C4-2B (cell line): Measurements from ENCODE around the gene CTDSP2.

Source experiments
- ZFX ChIP-seq: fragments of 450-650 bp; IDR thresholded peaks from 2 replicates; pipeline ENCODE4 v1.6.1; 2017
- TF ChIP-seq, protein P1 (sequence below): fragments of 450-650 bp; conservative IDR thresholded peaks from 2 replicates; pipeline ENCODE4 v1.5.1; 2017; ENCODE audit warnings: mild to moderate bottlenecking

- TF ChIP-seq, protein P1, sequence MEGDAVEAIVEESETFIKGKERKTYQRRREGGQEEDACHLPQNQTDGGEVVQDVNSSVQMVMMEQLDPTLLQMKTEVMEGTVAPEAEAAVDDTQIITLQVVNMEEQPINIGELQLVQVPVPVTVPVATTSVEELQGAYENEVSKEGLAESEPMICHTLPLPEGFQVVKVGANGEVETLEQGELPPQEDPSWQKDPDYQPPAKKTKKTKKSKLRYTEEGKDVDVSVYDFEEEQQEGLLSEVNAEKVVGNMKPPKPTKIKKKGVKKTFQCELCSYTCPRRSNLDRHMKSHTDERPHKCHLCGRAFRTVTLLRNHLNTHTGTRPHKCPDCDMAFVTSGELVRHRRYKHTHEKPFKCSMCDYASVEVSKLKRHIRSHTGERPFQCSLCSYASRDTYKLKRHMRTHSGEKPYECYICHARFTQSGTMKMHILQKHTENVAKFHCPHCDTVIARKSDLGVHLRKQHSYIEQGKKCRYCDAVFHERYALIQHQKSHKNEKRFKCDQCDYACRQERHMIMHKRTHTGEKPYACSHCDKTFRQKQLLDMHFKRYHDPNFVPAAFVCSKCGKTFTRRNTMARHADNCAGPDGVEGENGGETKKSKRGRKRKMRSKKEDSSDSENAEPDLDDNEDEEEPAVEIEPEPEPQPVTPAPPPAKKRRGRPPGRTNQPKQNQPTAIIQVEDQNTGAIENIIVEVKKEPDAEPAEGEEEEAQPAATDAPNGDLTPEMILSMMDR: no peak
- no peak for TF ChIP-seq ZFX
Measured at GRCh38 chr12:57866308-57867019, 19.9 kb upstream of the CTDSP2 start.
